Tibial nerve (tissue), 4 donors: ENCODE results near the gene KIF2C.

Experiments used
- EP300 ChIP-seq, 2 donors: sonication (generic); formaldehyde crosslinking; IDR thresholded peaks; one replicate each; pipeline ENCODE4 v1.6.1; 2017; ENCODE audit warnings: antibody characterized with exemption in 2 of 2, mild to moderate bottlenecking in 1 of 2
- POLR2A ChIP-seq, 2 donors: fragments of 450-650 bp; IDR thresholded peaks; one replicate each; pipeline ENCODE4 v1.6.1; 2017; ENCODE audit warnings: antibody characterized with exemption in 2 of 2, mild to moderate bottlenecking in 2 of 2, moderate library complexity in 2 of 2
- TF ChIP-seq, protein P1 (sequence below), 5 experiments: fragments of 200-600 bp in 3 of 5; fragments of 450-650 bp in 2 of 5; sonication (generic) in 3 of 5; IDR thresholded peaks; one replicate each; pipeline ENCODE4 v1.5.1; 2016 to 2019; ENCODE audit warnings: antibody characterized with exemption in 5 of 5, mild to moderate bottlenecking in 3 of 5, moderate library complexity in 2 of 5

- TF ChIP-seq, protein P1, sequence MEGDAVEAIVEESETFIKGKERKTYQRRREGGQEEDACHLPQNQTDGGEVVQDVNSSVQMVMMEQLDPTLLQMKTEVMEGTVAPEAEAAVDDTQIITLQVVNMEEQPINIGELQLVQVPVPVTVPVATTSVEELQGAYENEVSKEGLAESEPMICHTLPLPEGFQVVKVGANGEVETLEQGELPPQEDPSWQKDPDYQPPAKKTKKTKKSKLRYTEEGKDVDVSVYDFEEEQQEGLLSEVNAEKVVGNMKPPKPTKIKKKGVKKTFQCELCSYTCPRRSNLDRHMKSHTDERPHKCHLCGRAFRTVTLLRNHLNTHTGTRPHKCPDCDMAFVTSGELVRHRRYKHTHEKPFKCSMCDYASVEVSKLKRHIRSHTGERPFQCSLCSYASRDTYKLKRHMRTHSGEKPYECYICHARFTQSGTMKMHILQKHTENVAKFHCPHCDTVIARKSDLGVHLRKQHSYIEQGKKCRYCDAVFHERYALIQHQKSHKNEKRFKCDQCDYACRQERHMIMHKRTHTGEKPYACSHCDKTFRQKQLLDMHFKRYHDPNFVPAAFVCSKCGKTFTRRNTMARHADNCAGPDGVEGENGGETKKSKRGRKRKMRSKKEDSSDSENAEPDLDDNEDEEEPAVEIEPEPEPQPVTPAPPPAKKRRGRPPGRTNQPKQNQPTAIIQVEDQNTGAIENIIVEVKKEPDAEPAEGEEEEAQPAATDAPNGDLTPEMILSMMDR (IDR thresholded peaks at IDR 0.05): no peak
- no peak for TF ChIP-seq POLR2A (IDR thresholded peaks at IDR 0.05)
- TF ChIP-seq EP300 (IDR thresholded peaks at IDR 0.05): no peak
Observed at GRCh38 chr1:44705938-44706337, 33.7 kb upstream of the KIF2C start.
